Measurements from ENCODE around the gene TGM2.

- TF ChIP-seq, protein P1, sequence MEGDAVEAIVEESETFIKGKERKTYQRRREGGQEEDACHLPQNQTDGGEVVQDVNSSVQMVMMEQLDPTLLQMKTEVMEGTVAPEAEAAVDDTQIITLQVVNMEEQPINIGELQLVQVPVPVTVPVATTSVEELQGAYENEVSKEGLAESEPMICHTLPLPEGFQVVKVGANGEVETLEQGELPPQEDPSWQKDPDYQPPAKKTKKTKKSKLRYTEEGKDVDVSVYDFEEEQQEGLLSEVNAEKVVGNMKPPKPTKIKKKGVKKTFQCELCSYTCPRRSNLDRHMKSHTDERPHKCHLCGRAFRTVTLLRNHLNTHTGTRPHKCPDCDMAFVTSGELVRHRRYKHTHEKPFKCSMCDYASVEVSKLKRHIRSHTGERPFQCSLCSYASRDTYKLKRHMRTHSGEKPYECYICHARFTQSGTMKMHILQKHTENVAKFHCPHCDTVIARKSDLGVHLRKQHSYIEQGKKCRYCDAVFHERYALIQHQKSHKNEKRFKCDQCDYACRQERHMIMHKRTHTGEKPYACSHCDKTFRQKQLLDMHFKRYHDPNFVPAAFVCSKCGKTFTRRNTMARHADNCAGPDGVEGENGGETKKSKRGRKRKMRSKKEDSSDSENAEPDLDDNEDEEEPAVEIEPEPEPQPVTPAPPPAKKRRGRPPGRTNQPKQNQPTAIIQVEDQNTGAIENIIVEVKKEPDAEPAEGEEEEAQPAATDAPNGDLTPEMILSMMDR (IDR thresholded peaks at IDR 0.05; ENCODE audit: poor library complexity, severe bottlenecking) = no peak
- TF ChIP-seq, protein P2, sequence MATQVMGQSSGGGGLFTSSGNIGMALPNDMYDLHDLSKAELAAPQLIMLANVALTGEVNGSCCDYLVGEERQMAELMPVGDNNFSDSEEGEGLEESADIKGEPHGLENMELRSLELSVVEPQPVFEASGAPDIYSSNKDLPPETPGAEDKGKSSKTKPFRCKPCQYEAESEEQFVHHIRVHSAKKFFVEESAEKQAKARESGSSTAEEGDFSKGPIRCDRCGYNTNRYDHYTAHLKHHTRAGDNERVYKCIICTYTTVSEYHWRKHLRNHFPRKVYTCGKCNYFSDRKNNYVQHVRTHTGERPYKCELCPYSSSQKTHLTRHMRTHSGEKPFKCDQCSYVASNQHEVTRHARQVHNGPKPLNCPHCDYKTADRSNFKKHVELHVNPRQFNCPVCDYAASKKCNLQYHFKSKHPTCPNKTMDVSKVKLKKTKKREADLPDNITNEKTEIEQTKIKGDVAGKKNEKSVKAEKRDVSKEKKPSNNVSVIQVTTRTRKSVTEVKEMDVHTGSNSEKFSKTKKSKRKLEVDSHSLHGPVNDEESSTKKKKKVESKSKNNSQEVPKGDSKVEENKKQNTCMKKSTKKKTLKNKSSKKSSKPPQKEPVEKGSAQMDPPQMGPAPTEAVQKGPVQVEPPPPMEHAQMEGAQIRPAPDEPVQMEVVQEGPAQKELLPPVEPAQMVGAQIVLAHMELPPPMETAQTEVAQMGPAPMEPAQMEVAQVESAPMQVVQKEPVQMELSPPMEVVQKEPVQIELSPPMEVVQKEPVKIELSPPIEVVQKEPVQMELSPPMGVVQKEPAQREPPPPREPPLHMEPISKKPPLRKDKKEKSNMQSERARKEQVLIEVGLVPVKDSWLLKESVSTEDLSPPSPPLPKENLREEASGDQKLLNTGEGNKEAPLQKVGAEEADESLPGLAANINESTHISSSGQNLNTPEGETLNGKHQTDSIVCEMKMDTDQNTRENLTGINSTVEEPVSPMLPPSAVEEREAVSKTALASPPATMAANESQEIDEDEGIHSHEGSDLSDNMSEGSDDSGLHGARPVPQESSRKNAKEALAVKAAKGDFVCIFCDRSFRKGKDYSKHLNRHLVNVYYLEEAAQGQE (IDR thresholded peaks at IDR 0.05; ENCODE audit: borderline replicate concordance) = no peak
- no peak for TF ChIP-seq POLR2AphosphoS5 (IDR thresholded peaks at IDR 0.05)
- no peak for TF ChIP-seq MXI1 (conservative IDR thresholded peaks at IDR 0.05; ENCODE audit: poor library complexity, severe bottlenecking)
- no peak for TF ChIP-seq EP300 (conservative IDR thresholded peaks at IDR 0.05; ENCODE audit: poor library complexity, severe bottlenecking)
- no peak for TF ChIP-seq EZH2 (IDR thresholded peaks at IDR 0.05; ENCODE audit: borderline replicate concordance, insufficient read depth, low read length, poor library complexity, severe bottlenecking)
- no peak for TF ChIP-seq SMC3 (conservative IDR thresholded peaks at IDR 0.05; ENCODE audit: poor library complexity)
- no peak for TF ChIP-seq TAF1 (IDR thresholded peaks at IDR 0.05; ENCODE audit: low read depth)
Measured at GRCh38 chr20:38132156-38132909, 32.7 kb downstream of the TGM2 start.

All from neural cell (in vitro differentiated cells).